ENCODE results near the gene STARD7. TPM values are rescaled to one million over a fixed set of nuclear protein-coding genes. Genes with fewer than 3 reads are reported as not detected.

STARD7 gene
- total and polyA plus RNA-seq, 2 of the 13 experiments (the other 11 are each of a cell fraction or from before 2014, with no cell fraction given), result 88.2 to 300 TPM

GRCh38 chr2:96138179-96139145, 70.2 kb downstream of the STARD7 start, which contains the start of gene ASTL:
ASTL (minus strand) TSS chr2:96138502; CDS start chr2:96138436, 66 bp downstream.
- H3K79me2 ChIP-seq (ENCODE audit: insufficient read depth, low read length), result no peaks in the 10 kb centered on the region
- no peak within 1 kb of the TSS for H3K9ac ChIP-seq (ENCODE audit: insufficient read depth, low read depth, low read length)
- H3K4me1 ChIP-seq (ENCODE audit: insufficient read depth, low read length), result no peaks in the 10 kb centered on the region
- 29% methylated on average over 17 of the region's 17 CpGs for WGBS (ENCODE audit: low lambda C conversion rate)
- in situ Hi-C loops (cut with HindIII; ENCODE audit: extremely low pct_ligation_motif_present, low pct_unique_long_range_greater_than_20kb) (loop anchor here (25.0 kb wide), 1 partner anchor 374 kb away; the partner anchor contains the start of gene NEURL3), intact Hi-C loops (cut with micrococcal nuclease; ENCODE audit: unreplicated experiment) (loop anchor here (1.0 to 2.0 kb wide), 3 partner anchors 36 to 371 kb away; no protein-coding TSS in a partner anchor)
- no peak within 1 kb of the TSS for H3K4me3 ChIP-seq (replicated peaks in 1 of 3; ENCODE audit: insufficient read depth in 1 of 3, low read depth in 2 of 3, low read length in 3 of 3)
- H3K27me3 ChIP-seq (ENCODE audit: control insufficient read depth in 1 of 2, insufficient read depth in 2 of 2, low read length in 2 of 2), result peaks cover 20 to 62% of the 10 kb centered on the region in 2 experiments
- peak; percentile 84 for ATAC-seq
- no peak within 1 kb of the TSS for H3K4me2 ChIP-seq (ENCODE audit: low read depth, low read length)
- H3K36me3 ChIP-seq (replicated peaks in 1 of 2; ENCODE audit: control insufficient read depth in 1 of 2, insufficient read depth in 2 of 2, low read length in 2 of 2), result no peaks in the 10 kb centered on the region
- ChIA-PET CTCF (ENCODE audit: low intra/inter-chr PET ratio, low total read pairs) (interaction anchor here (0.7 to 2.7 kb wide), 3 partner anchors 36 to 372 kb away, joined by 3 to 33 read pairs (median 6); no protein-coding TSS in a partner anchor), POLR2A (no interaction called here)
- BruUV-seq (replicated peaks), result no TSS peak
- no peak within 1 kb of the TSS for H2AFZ ChIP-seq (ENCODE audit: low read length)
- peak; percentile 65 for FAIRE-seq
- H4K20me1 ChIP-seq (ENCODE audit: insufficient read depth, low read length), result no peaks in the 10 kb centered on the region
- peak; percentile 56 for DNase-seq (ENCODE audit: low spot score)
- no peak within 1 kb of the TSS for H3K27ac ChIP-seq (ENCODE audit: extremely low read length, insufficient read depth, low read length)
- H3K9me3 ChIP-seq (ENCODE audit: low read length), result no peaks in the 10 kb centered on the region
- TF ChIP-seq KDM2A (CRISPR knock-in tag; IDR thresholded peaks at IDR 0.05; ENCODE audit: borderline replicate concordance, low read depth) (0 out of 2 replicates have a peak, but pooled peaks have one; percentile 29), THAP8 (CRISPR knock-in tag; IDR thresholded peaks at IDR 0.05; ENCODE audit: borderline replicate concordance) (no peak), ZSCAN21 (CRISPR knock-in tag; IDR thresholded peaks at IDR 0.05; ENCODE audit: borderline replicate concordance) (no peak), MXD3 (CRISPR knock-in tag; IDR thresholded peaks at IDR 0.05) (0 out of 2 replicates have a peak, but pooled peaks have one; percentile 28), CTCF (CRISPR knock-in tag; IDR thresholded peaks at IDR 0.05) (peak; percentile 87), ZNF780A (CRISPR knock-in tag; IDR thresholded peaks at IDR 0.05) (no peak), RNF2 (conservative IDR thresholded peaks at IDR 0.05; ENCODE audit: low read depth) (no peak), ZNF746 (CRISPR knock-in tag; IDR thresholded peaks at IDR 0.05) (no peak), ZC3H13 (CRISPR knock-in tag; IDR thresholded peaks at IDR 0.05) (no peak), ZBTB14 (CRISPR knock-in tag; IDR thresholded peaks at IDR 0.05) (no peak), STAG1 (CRISPR knock-in tag; IDR thresholded peaks at IDR 0.05) (peak; percentile 90), BORCS8-MEF2B (CRISPR knock-in tag; IDR thresholded peaks at IDR 0.05) (0 out of 2 replicates have a peak, but pooled peaks have one; percentile 20), ZNF672 (CRISPR knock-in tag; IDR thresholded peaks at IDR 0.05) (no peak), SKIL (CRISPR knock-in tag; IDR thresholded peaks at IDR 0.05; ENCODE audit: borderline replicate concordance) (no peak), CEBPB (IDR thresholded peaks at IDR 0.05; ENCODE audit: borderline replicate concordance, low read depth, low read length) (no peak), ZNF292 (CRISPR knock-in tag; IDR thresholded peaks at IDR 0.05; ENCODE audit: borderline replicate concordance, low read depth) (no peak)
